H1 (cell line): ENCODE measurements around the gene MYOCD. TPM values are rescaled to one million over a fixed set of nuclear protein-coding genes. Genes with fewer than 3 reads are reported as not detected.

ENCODE experiments used
- KDM4A ChIP-seq: IDR thresholded peaks from one replicate; pipeline ENCODE4 v1.7.1; 2012; ENCODE audit warnings: low read depth, mild to moderate bottlenecking, moderate library complexity, low read length, inconsistent platforms; ENCODE audit not compliant: severe bottlenecking
- POU5F1 ChIP-seq: IDR thresholded peaks from 2 replicates; pipeline ENCODE4 v1.6.1; 2011; ENCODE audit warnings: low read depth, mild to moderate bottlenecking, low read length, moderate library complexity
- polyA plus RNA-seq, 7 experiments: library from polyadenylated mRNA; depleted of rRNA in 3 of 7; stranded (reverse) in 5 of 7; unstranded in 2 of 7; fragments of >200 nt in 5 of 7; fragments of 200-250 nt in 2 of 7; gene quantifications; 1 replicate in 5 of 7; 2 replicates in 1 of 7; 4 replicates in 1 of 7; pipeline versions ENCODE4 v1.2.1 to v1.2.3, GENCODE V29; 2011 to 2013; ENCODE audit warnings: missing spikeins in 2 of 7, mixed read lengths in 2 of 7
- total RNA-seq: library from RNA; stranded (reverse); fragmentation: NEBNext Ultra II Directional; extraction: Animal tissue kit (Norgen Biotek cat#: 25700); gene quantifications from 2 replicates; pipeline ENCODE4 v1.2.1, GENCODE V29; 2021
- TF ChIP-seq, protein P1 (sequence below): IDR thresholded peaks from 2 replicates; pipeline ENCODE4 v1.6.1; 2012; ENCODE audit warnings: inconsistent platforms

MYOCD gene
- total and polyA plus RNA-seq, 2 of the 8 experiments (the other 6 are each of a cell fraction or from before 2014, with no cell fraction given) = 0.30 to 4.9 TPM

DNA sequence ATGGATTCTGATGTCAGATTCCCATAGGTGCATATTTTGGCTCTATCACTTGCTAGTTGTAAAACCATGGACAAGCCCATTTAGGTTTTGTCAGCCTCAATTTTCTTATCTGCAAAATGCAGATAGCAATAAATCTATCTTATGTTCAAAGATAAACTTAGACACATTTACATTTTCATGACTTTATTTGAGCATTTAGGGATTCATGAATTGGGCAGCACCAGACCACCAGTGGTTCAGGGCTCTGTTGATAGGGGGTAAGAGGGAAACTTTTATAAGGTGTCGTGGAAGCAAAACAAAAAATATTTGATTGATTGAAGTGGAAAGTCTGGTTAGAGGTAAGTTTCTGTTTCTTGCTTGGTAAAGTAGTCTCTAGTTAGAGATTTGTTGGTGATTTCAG is 140.9 kb downstream of the MYOCD start (continued):
- TF ChIP-seq, protein P1, sequence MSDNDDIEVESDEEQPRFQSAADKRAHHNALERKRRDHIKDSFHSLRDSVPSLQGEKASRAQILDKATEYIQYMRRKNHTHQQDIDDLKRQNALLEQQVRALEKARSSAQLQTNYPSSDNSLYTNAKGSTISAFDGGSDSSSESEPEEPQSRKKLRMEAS = no peak
- TF ChIP-seq KDM4A (no peak), POU5F1 (no peak)
